HG03342 (cell line): ENCODE data around the gene NUAK1.

ENCODE experiments used
- ATAC-seq: cut with Tn5 transposase; IDR thresholded peaks from one replicate; pipeline ENCODE4 v1.9.1; 2021; ENCODE audit warnings: mild to moderate bottlenecking, moderate library complexity; ENCODE audit not compliant: unreplicated experiment

The NUAK1 gene

GRCh38 chr12:106113042-106113441 lies 25.7 kb downstream of the NUAK1 start:
- no peak for ATAC-seq

DNA sequence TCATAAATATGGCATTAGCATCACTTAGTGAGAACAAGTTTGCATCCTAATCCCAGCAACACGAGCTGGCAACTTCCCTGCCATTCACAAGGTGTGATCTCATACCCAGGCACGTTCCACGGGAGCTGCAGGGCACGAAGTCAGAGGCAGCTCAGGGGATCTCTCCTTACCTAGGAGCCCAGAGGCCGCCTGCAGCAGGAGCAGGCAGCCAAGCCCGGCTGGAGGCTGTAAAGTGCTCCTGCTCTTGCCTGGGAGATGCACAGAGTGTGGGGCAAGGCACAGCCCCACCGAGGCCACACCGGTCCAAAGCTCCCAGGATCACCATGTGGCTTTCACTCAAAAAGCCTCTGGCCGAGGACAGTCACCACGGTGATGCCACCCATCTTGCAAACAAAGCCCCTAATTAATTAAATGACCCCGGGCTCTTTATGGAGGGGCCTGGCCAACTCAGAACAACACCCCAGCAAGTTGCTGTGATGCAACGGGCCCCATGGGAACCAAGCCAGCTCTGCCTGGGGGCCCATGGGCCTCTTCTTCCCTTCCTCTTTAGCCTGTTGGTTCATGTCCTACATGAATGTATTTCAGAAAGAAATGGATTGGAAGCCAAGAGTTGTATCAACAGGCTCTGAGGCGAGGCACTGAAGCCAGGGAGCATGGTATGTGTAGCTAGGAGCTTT lies 26.5 kb downstream of the NUAK1 start:
- ATAC-seq, result no peak

DNA sequence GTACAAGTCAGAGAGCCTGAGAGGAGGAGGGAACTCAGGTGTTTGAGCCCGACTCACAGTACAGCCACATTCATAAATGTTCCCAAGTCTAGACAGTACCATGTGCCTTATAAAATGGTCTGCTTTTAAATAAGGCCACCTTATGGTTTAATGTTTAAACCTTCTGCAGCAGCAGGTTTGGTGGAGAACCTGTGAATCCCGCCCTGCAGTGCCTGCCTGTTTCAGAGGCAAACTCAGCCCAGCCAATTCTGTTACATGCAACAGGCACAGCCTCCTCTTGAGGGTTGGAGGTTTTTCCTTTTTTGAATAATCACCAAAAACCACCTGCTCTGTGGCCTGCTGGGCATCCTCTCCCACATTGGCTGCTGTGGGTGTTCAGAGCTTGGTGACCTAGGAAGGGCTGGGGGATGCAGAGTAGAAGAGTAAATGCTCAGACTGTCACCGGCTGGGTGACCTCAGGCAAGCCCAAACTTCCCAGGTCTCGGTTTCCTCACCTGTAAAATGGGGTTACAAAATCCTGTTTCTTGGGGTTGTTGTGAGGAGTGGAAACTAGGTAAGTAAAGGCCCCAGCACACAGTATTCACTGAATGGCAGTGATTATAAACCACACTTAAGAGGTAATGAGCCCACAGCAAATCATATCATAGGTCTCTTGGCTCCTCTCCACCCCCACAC lies 28.0 kb downstream of the NUAK1 start:
- ATAC-seq, result no peak

DNA sequence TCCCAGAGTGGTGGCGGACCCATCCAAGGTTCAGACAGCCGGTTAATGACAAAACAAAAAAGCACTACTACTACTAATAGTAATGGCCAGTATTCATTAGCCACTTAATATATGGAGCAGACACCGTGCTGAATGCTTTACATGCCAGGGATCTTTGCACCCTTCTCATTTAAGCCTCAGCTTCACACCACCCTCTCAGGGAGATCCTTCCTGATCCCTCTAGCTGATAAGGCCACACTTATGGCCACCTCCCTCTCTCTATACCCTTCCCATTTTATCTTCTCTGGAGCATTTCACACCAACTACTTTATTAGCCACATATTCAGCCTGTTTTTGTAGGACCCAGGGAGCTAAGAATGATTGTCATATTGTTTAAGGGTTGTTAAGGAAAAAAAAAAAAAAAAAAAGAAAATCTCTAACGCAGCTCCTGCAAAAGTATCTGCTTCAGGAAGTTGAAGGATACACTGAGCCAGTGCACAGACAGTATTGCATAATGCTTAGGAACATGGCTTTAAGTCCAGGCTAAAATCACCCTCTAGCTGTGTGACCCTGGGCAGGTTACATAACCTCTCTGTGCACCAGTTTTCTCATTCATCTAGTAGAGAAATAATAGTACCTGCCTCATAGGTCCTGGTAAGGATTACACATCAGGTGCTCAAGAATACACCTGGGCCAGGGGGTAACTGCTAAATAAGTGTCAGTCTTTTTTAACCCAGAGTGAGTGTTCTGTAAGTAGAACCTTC lies 29.4 kb downstream of the NUAK1 start:
- ATAC-seq, result no peak

DNA sequence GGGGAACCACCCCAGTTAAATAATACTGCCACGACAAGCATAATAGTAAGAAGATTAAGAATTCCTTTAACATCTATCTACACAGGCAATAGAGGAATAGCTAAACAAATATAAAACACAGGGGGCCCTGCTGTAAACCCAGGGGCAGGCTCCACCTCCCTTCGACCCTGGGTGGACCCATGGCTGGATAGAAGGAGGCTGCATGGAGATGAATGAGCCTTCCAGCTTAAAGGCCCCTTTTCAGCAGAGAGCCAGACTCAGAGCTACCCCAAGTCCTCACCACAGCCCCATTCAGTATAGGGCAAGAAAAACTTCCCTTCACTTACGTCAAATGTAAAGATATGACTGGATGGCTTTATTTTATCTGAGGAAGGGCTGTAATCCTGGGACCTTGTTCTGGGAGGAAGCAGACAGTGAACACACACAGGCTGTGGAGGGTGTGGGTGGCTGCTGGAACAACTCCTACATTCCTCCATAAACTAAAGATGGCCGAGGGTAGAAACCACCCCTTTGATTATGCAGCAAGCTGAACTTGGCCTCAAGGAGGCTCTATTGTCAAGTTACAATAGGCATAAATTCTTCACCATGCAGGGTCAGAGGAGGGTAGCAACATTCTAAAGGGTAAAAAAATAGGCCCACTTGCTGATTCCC lies 30.4 kb downstream of the NUAK1 start:
- no peak for ATAC-seq

- no peak for ATAC-seq
Measured at GRCh38 chr12:106107566-106107965, 31.2 kb downstream of the NUAK1 start.

- no peak for ATAC-seq
Measured at GRCh38 chr12:106106892-106107291, 31.9 kb downstream of the NUAK1 start.

GRCh38 chr12:106106061-106106566 lies 32.6 kb downstream of the NUAK1 start:
- no peak for ATAC-seq

DNA sequence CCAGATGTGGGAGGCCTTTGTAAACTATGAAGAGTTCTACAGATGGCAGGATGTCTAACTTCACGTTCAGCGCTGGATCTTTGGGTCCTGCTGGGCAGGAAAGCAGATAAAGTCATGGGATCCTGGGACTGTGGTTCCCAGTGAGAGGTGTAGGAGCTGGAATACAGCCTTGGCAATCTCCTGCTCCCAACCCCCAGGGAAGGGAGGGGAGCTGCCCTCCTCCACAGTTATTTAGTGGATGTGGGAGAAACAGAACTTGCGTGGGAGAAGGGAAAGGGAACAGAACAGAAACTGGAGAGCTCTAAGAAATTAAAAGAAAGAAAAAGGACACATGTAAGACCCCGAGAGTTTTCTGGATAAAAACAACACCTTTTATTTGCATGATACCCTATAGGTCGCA lies 37.0 kb downstream of the NUAK1 start:
- no peak for ATAC-seq

DNA sequence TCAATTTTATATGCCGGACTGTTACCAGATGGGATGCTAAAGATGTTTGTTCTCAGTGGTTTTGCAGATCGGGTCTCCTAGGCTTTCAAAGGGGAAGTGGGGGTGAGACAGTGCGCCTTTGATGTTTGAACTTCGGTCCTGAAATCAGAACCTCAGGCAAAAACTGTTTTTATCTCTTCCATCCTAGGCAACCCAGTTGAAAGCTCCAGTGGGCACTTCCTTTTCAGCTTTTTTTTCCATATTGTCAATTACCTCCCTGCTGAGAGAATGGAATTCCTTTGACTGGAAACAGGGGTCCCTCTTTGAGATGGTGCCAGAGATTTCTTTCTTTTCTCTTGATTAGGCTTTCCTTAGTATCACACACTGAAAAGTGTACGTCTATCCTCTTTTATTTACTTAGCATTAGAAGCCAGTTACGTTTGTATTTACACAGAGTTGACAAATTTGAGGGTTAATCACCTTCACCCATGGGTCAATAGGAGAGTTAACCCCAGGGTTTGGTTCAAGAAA lies 40.0 kb downstream of the NUAK1 start:
- no peak for ATAC-seq

GRCh38 chr12:106097011-106097410 lies 41.7 kb downstream of the NUAK1 start:
- no peak for ATAC-seq

- no peak for ATAC-seq
Measured at GRCh38 chr12:106096376-106096775, 42.4 kb downstream of the NUAK1 start.

DNA sequence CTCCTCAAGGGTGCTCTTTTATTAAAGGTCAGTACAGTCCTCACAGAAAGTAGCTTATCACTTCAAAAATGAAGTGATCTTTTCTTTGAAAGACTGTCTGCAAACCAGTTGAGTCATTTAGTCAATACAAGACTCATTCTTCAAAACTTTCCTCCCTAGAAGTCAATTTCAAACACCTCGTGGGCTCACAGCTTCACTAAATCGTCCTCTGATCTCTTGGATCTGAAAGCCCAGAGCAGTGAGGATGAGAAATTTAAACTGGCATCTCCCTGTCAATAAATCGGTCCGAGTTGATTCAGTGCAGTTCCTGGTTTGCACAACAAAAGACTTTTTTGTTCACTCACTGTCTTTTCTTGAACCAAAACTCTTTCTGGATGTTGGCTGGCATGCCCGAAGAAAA lies 44.5 kb downstream of the NUAK1 start:
- ATAC-seq, result no peak

DNA sequence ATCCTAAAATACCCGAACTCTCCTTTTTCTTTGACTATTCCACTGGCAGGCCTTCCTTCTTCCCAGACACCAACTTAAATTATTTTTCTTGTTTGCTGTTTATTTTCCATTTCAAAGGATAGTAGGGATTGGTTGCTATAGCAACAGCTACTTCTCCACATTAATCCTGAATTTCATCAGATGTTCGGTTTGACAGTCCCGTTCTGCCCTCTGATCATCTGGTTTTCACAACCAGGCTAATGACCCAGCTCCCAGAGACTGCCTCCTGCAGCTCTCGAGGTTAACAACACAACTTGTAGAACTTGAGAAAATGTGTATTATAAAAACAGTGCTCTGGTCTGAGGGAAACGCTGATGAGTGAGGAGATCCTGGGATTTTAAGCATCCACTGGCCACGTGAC lies 45.5 kb downstream of the NUAK1 start:
- ATAC-seq, result no peak

GRCh38 chr12:106091446-106091820 lies 47.3 kb downstream of the NUAK1 start:
- no peak for ATAC-seq

- ATAC-seq, result no peak
Measured at GRCh38 chr12:106090591-106091445, 47.9 kb downstream of the NUAK1 start.

GRCh38 chr12:106089935-106090334 lies 48.8 kb downstream of the NUAK1 start:
- no peak for ATAC-seq

DNA sequence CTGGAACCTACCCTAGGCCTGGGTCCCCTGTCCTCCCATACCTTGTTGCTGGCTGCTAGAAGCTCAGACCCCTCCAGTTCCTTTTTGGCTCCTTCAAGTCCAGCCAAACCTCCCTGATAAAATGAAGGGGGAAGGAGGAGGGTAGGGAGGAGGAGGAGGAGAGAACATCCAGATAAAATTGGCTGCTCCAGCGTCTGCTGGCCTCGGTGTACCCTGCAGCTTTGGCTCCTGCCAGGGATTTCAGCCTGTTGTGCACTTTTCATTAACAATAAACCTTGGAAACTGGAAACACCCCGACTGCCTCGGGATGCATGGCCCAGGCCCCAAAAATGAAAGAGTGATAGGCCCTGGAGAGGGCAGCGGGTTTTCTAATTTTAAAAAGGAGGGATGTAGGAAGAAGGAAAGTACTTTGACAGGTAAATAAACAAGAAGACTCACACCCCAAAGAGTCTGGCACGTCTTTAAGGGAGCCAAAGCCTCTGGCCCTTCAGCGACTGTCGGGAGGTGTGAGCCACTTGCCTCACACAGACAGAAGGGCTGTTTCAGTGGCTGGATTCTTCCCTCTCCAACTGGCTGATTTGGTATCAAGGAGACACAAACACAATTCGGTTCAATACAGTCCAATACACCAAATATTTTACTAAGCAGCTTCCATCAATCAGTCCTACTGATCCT lies 49.8 kb downstream of the NUAK1 start:
- ATAC-seq, result no peak

GRCh38 chr12:106088246-106088808 lies 50.4 kb downstream of the NUAK1 start:
- ATAC-seq, result no peak
